C4-2B (cell line): ENCODE measurements around the gene TMEM42.

Experiments
- H3K27ac ChIP-seq: fragments of 450-650 bp; 2 replicates; pipeline ENCODE4 v1.5.1; 2017
- CTCF ChIP-seq: fragments of 450-650 bp; conservative IDR thresholded peaks from 2 replicates; pipeline ENCODE4 v1.5.1; 2017; ENCODE audit warnings: mild to moderate bottlenecking
- ZFX ChIP-seq: fragments of 450-650 bp; IDR thresholded peaks from 2 replicates; pipeline ENCODE4 v1.6.1; 2017

TMEM42 gene

GRCh38 chr3:44862226-44862637 lies 520 bp downstream of the TMEM42 start:
- H3K27ac ChIP-seq, result peak overlapping the region; percentile 81
- TF ChIP-seq CTCF (no peak), ZFX (peak; percentile 28; the same call in 1 of the 2 replicates)

- TF ChIP-seq CTCF, result no peak
- no peak for TF ChIP-seq ZFX
- H3K27ac ChIP-seq, result peak overlapping the region; percentile 96
Observed at GRCh38 chr3:44865272-44866035, 3.7 kb downstream of the TMEM42 start.

- H3K27ac ChIP-seq, result peak overlapping the region; percentile 96
- TF ChIP-seq ZFX (no peak), CTCF (no peak)
Observed at GRCh38 chr3:44867421-44868111, 5.9 kb downstream of the TMEM42 start.

GRCh38 chr3:44870375-44871061 lies 8.8 kb downstream of the TMEM42 start:
- no peak for TF ChIP-seq CTCF
- no peak for TF ChIP-seq ZFX
- peak overlapping the region; percentile 98 for H3K27ac ChIP-seq

GRCh38 chr3:44874308-44874707 lies 12.6 kb downstream of the TMEM42 start, which contains the start of gene TGM4:
TSS of gene TGM4 (plus strand) at chr3:44874608. CDS start at chr3:44874679, 71 bp downstream.
- TF ChIP-seq ZFX, result no peak
- TF ChIP-seq CTCF, result no peak
- peak within 1 kb of the TSS; percentile 9; the same call in 1 of the 2 replicates for H3K27ac ChIP-seq

GRCh38 chr3:44875596-44875995 lies 13.9 kb downstream of the TMEM42 start:
- peak overlapping the region; percentile 9; the same call in 1 of the 2 replicates for H3K27ac ChIP-seq
- TF ChIP-seq ZFX (no peak), CTCF (no peak)
